HEK293T (cell line): ENCODE measurements around the gene FBRSL1.

ENCODE experiments used
- CTCF ChIA-PET: fragments of 350-600 bp; formaldehyde crosslinking; extraction: SDS; loops from one replicate; lab custom pipeline; 2021; ENCODE audit warnings: antibody characterized with exemption, inconsistent platforms; lab: Yijun Ruan, JAX
- POLR2A ChIA-PET: fragments of 350-600 bp; formaldehyde crosslinking; extraction: SDS; loops from one replicate; lab custom pipeline; 2020; ENCODE audit warnings: antibody characterized with exemption, inconsistent platforms; lab: Yijun Ruan, JAX
- DNase-seq: peaks from one replicate; pipeline ENCODE4 v3.0.0; 2012; ENCODE audit warnings: mixed read lengths; ENCODE audit errors: extremely low spot score
- ARNT ChIP-seq: fragments of 450-650 bp; IDR thresholded peaks from 2 replicates; pipeline ENCODE4 v1.6.1; 2017; ENCODE audit warnings: mild to moderate bottlenecking
- BHLHE40 ChIP-seq: fragments of 450-650 bp; IDR thresholded peaks from 2 replicates; pipeline ENCODE4 v1.6.1; 2016; ENCODE audit warnings: mild to moderate bottlenecking, moderate library complexity, borderline replicate concordance
- CTBP1 ChIP-seq: fragments of 450-650 bp; IDR thresholded peaks from 2 replicates; pipeline ENCODE4 v1.6.1; 2016; ENCODE audit warnings: borderline replicate concordance
- ELF4 ChIP-seq: fragments of 450-650 bp; IDR thresholded peaks from 2 replicates; pipeline ENCODE4 v1.6.1; 2017; ENCODE audit warnings: antibody characterized with exemption
- FOXA1 ChIP-seq: fragments of 450-650 bp; IDR thresholded peaks from 2 replicates; pipeline ENCODE4 v1.6.1; 2016; ENCODE audit warnings: mild to moderate bottlenecking
- FOXK2 ChIP-seq: fragments of 450-650 bp; IDR thresholded peaks from 2 replicates; pipeline ENCODE4 v1.6.1; 2016; ENCODE audit warnings: mild to moderate bottlenecking
- FOXM1 ChIP-seq: fragments of 450-650 bp; IDR thresholded peaks from 2 replicates; pipeline ENCODE4 v1.6.1; 2017; ENCODE audit warnings: mild to moderate bottlenecking, borderline replicate concordance
- HDGF ChIP-seq: fragments of 450-650 bp; IDR thresholded peaks from 2 replicates; pipeline ENCODE4 v1.6.1; 2017; ENCODE audit warnings: antibody characterized with exemption, borderline replicate concordance
- L3MBTL2 ChIP-seq: fragments of 450-650 bp; conservative IDR thresholded peaks from 2 replicates; pipeline ENCODE4 v1.6.1; 2016; ENCODE audit warnings: mild to moderate bottlenecking
- LEF1 ChIP-seq: fragments of 450-650 bp; IDR thresholded peaks from 2 replicates; pipeline ENCODE4 v1.6.1; 2017; ENCODE audit warnings: mild to moderate bottlenecking, borderline replicate concordance
- NFRKB ChIP-seq: fragments of 450-650 bp; IDR thresholded peaks from 2 replicates; pipeline ENCODE4 v1.6.1; 2016; ENCODE audit warnings: mild to moderate bottlenecking, moderate library complexity
- SP1 ChIP-seq: fragments of 450-650 bp; IDR thresholded peaks from 2 replicates; pipeline ENCODE4 v1.6.1; 2017
- SUZ12 ChIP-seq: fragments of 450-650 bp; IDR thresholded peaks from 2 replicates; pipeline ENCODE4 v1.6.1; 2016; ENCODE audit warnings: mild to moderate bottlenecking
- TARDBP ChIP-seq: fragments of 450-650 bp; IDR thresholded peaks from 2 replicates; pipeline ENCODE4 v1.6.1; 2016
- ZNF384 ChIP-seq: fragments of 450-650 bp; IDR thresholded peaks from 2 replicates; pipeline ENCODE4 v1.6.1; 2016
- TF ChIP-seq, protein P1 (sequence below): fragments of 450-650 bp; IDR thresholded peaks from 2 replicates; pipeline ENCODE4 v1.6.1; 2016

The FBRSL1 gene

DNA sequence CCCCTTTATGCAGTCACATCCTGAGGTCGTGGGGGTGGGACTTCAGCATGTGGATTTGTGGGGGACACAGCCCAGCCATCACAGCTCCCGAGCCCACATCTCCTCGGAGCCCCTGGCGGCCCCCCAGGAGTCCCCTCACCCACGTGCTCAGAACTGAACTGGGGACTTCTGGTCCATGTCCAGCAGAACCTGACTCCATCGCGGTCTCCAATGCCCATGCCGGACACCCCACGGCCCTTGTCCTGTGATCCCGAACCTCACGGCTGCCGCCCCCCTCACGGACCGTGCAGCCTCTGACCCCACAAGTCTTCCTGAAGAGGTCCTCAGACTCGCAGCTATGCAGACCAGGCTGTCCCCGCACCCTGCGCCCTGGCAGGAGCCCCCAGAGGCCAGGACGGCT is 13.5 kb upstream of the FBRSL1 start:
- no peak for DNase-seq
- ChIA-PET POLR2A (no interaction called here), CTCF (interaction anchor here (1.0 kb wide), 1 partner anchor 47 kb away, joined by 4 read pairs; no protein-coding TSS in a partner anchor)
- TF ChIP-seq HDGF (no peak), CTBP1 (no peak), LEF1 (no peak), BHLHE40 (no peak), SP1 (no peak), FOXK2 (no peak), ELF4 (no peak), SUZ12 (no peak), L3MBTL2 (no peak), FOXM1 (no peak), ZNF384 (no peak), TARDBP (no peak), NFRKB (no peak), ARNT (no peak), FOXA1 (no peak)
- TF ChIP-seq, protein P1, sequence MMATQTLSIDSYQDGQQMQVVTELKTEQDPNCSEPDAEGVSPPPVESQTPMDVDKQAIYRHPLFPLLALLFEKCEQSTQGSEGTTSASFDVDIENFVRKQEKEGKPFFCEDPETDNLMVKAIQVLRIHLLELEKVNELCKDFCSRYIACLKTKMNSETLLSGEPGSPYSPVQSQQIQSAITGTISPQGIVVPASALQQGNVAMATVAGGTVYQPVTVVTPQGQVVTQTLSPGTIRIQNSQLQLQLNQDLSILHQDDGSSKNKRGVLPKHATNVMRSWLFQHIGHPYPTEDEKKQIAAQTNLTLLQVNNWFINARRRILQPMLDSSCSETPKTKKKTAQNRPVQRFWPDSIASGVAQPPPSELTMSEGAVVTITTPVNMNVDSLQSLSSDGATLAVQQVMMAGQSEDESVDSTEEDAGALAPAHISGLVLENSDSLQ, result no peak

- ChIA-PET POLR2A (no interaction called here), CTCF (interaction anchor here (1.0 kb wide), 1 partner anchor 46 kb away, joined by 4 read pairs; no protein-coding TSS in a partner anchor)
- no peak for DNase-seq
- TF ChIP-seq HDGF, result no peak
- TF ChIP-seq FOXA1, result no peak
- TF ChIP-seq SP1, result no peak
- TF ChIP-seq LEF1, result no peak
- TF ChIP-seq FOXM1, result no peak
- TF ChIP-seq SUZ12, result no peak
These were observed 12.8 kb upstream of the FBRSL1 start for GRCh38 chr12:132477017-132477702.

DNA sequence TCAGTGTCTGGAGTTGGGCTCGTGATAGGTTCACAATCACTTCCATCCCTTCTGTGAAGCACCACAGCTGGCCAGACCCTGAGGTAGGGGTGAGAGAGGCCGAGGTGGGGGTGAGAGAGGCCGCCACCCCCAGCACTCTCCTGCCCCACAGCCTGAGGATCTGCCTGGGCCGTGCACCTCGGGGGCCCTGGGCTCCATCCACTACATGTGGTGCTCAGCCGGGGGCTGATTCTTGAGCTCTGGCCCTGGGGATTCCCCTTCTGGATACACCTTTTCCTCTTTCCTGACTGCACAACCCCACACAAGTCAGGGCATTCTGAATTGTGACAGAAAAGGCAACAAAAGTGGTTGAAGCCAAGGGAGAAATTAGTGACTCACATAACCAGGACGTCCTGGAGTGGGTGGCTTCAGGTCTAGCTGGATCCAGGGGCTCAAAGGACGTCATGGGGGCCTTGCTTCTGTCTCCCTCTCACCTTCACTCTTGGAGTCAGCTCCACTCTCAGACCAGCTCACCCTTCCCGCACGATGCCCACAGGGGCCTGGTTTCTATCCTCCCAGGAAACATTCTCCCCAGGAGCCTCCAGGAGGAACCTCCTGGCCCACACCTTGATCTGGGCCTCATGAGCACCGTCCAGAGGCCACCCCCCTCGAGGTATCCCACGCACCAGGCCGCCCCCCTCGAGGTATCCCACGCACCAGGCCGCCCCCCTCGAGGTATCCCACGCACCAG is 12.1 kb upstream of the FBRSL1 start:
- DNase-seq, result no peak
- CTCF ChIA-PET, result no interaction called here
- POLR2A ChIA-PET, result no interaction called here
- TF ChIP-seq TARDBP (no peak), BHLHE40 (no peak), SUZ12 (no peak), FOXA1 (no peak), FOXM1 (no peak), SP1 (no peak), ARNT (no peak), NFRKB (no peak), LEF1 (no peak), L3MBTL2 (no peak), ELF4 (no peak), HDGF (no peak), CTBP1 (no peak), FOXK2 (no peak), ZNF384 (no peak)
- TF ChIP-seq, protein P1, result no peak

- TF ChIP-seq FOXA1 (no peak), ARNT (no peak), SP1 (no peak), ZNF384 (no peak), ELF4 (no peak), HDGF (no peak), FOXK2 (no peak), BHLHE40 (no peak), CTBP1 (no peak), SUZ12 (no peak), L3MBTL2 (no peak)
- no peak for DNase-seq
- ChIA-PET POLR2A (no interaction called here), CTCF (no interaction called here)
These were observed 11.5 kb upstream of the FBRSL1 start for GRCh38 chr12:132478433-132478803.

- DNase-seq, result no peak
- TF ChIP-seq FOXK2 (no peak), FOXM1 (no peak), SUZ12 (no peak), BHLHE40 (no peak), TARDBP (no peak), HDGF (no peak), SP1 (no peak), ELF4 (no peak)
- CTCF ChIA-PET, result no interaction called here
- POLR2A ChIA-PET, result no interaction called here
These were observed 11.1 kb upstream of the FBRSL1 start for GRCh38 chr12:132478845-132479244.

GRCh38 chr12:132479291-132479690 is 10.7 kb upstream of the FBRSL1 start:
- TF ChIP-seq HDGF (no peak), ARNT (no peak), SUZ12 (no peak), BHLHE40 (no peak), CTBP1 (no peak), ZNF384 (no peak), TARDBP (no peak)
- TF ChIP-seq, protein P1, result no peak
- POLR2A ChIA-PET, result no interaction called here
- no peak for DNase-seq
- CTCF ChIA-PET, result no interaction called here
